Neural cell (in vitro differentiated cells): Measurements from ENCODE around the gene SH3RF2. TPM values are rescaled to one million over a fixed set of nuclear protein-coding genes. Genes with fewer than 3 reads are reported as not detected.

Experiments used
- H2AFZ ChIP-seq: fragments of 200-600, 300-800 bp; sonication (generic), shearing (Covaris generic); 2 replicates; pipeline ENCODE4 v1.6.0; 2014; ENCODE audit warnings: low read depth, mild to moderate bottlenecking, antibody characterized with exemption, low read length, moderate library complexity
- H3F3A ChIP-seq: fragments of 200-600 bp; shearing (Covaris generic); 2 replicates; pipeline ENCODE4 v1.6.1; 2016; ENCODE audit warnings: mild to moderate bottlenecking, moderate library complexity, mixed read lengths, antibody characterized with exemption, low read length; ENCODE audit not compliant: insufficient read depth, poor library complexity, severe bottlenecking
- H3K27ac ChIP-seq: fragments of 200-600, 300-800 bp; sonication (generic), shearing (Covaris generic); 2 replicates; pipeline ENCODE4 v1.5.1; 2014; ENCODE audit warnings: mild to moderate bottlenecking, low read length, moderate library complexity
- H3K27me3 ChIP-seq: fragments of 300-800, 200-600 bp; sonication (generic), shearing (Covaris generic); 2 replicates; pipeline ENCODE4 v1.6.0; 2014; ENCODE audit warnings: mild to moderate bottlenecking, low read depth, low read length, moderate library complexity; ENCODE audit not compliant: insufficient read depth
- H3K36me3 ChIP-seq: fragments of 300-800, 200-600 bp; sonication (generic), shearing (Covaris generic); 2 replicates; pipeline ENCODE4 v1.5.1; 2014; ENCODE audit warnings: mild to moderate bottlenecking, antibody characterized with exemption, low read length, moderate library complexity; ENCODE audit not compliant: insufficient read depth
- H3K4me2 ChIP-seq: fragments of 300-800, 200-600 bp; sonication (generic), shearing (Covaris generic); 2 replicates; pipeline ENCODE4 v1.6.0; 2014; ENCODE audit warnings: mild to moderate bottlenecking, low read length
- H3K4me3 ChIP-seq: fragments of 300-800, 200-600 bp; sonication (generic), shearing (Covaris generic); 2 replicates; pipeline ENCODE4 v1.5.1; 2014; ENCODE audit warnings: mild to moderate bottlenecking, low read length, moderate library complexity
- H3K79me2 ChIP-seq: fragments of 200-600 bp; shearing (Covaris generic); replicated peaks from 2 replicates; pipeline ENCODE4 v1.6.0; 2014; ENCODE audit warnings: mild to moderate bottlenecking, low read length, moderate library complexity; ENCODE audit not compliant: insufficient read depth
- H3K9ac ChIP-seq: fragments of 300-800, 200-600 bp; sonication (generic), shearing (Covaris generic); 2 replicates; pipeline ENCODE4 v1.6.1; 2016; ENCODE audit warnings: mild to moderate bottlenecking, low read length, mixed read lengths
- H3K9me2 ChIP-seq: fragments of 200-600 bp; shearing (Covaris generic); 2 replicates; pipeline ENCODE4 v1.6.1; 2016; ENCODE audit warnings: mild to moderate bottlenecking, low read length, mixed read lengths; ENCODE audit not compliant: insufficient read depth
- H3K9me3 ChIP-seq: fragments of 200-600, 300-800 bp; sonication (generic), shearing (Covaris generic); 2 replicates; pipeline ENCODE4 v1.6.1; 2016; ENCODE audit warnings: mild to moderate bottlenecking, mixed run types, low read length, moderate library complexity, mixed read lengths
- H4K20me1 ChIP-seq: fragments of 200-600 bp; shearing (Covaris generic); 2 replicates; pipeline ENCODE4 v1.6.1; 2016; ENCODE audit warnings: mild to moderate bottlenecking, mixed run types; ENCODE audit not compliant: insufficient read depth
- EP300 ChIP-seq: fragments of 450-650 bp; conservative IDR thresholded peaks from 2 replicates; pipeline ENCODE4 v1.6.1; 2014; ENCODE audit warnings: antibody characterized with exemption, mild to moderate bottlenecking, moderate library complexity; ENCODE audit not compliant: poor library complexity, severe bottlenecking
- EZH2 ChIP-seq: fragments of 200-600, 300-800 bp; shearing (Covaris generic), sonication (generic); IDR thresholded peaks from 2 replicates; pipeline ENCODE4 v1.6.1; 2014; ENCODE audit warnings: antibody characterized with exemption, low read length, borderline replicate concordance, mild to moderate bottlenecking; ENCODE audit not compliant: insufficient read depth, poor library complexity, severe bottlenecking
- MXI1 ChIP-seq: fragments of 450-650 bp; conservative IDR thresholded peaks from 2 replicates; pipeline ENCODE4 v1.6.1; 2014; ENCODE audit warnings: antibody characterized with exemption, mild to moderate bottlenecking; ENCODE audit not compliant: poor library complexity, severe bottlenecking
- POLR2AphosphoS5 ChIP-seq: IDR thresholded peaks from 2 replicates; pipeline ENCODE4 v1.6.1; 2012
- RAD21 ChIP-seq: fragments of 450-650 bp; conservative IDR thresholded peaks from 2 replicates; pipeline ENCODE4 v1.6.1; 2014; ENCODE audit warnings: antibody characterized with exemption, mild to moderate bottlenecking, moderate library complexity
- REST ChIP-seq: IDR thresholded peaks from 2 replicates; pipeline ENCODE4 v1.6.1; 2012; ENCODE audit warnings: borderline replicate concordance
- SMC3 ChIP-seq: fragments of 450-650 bp; conservative IDR thresholded peaks from 2 replicates; pipeline ENCODE4 v1.6.1; 2014; ENCODE audit warnings: antibody characterized with exemption, mild to moderate bottlenecking, moderate library complexity; ENCODE audit not compliant: poor library complexity
- TAF1 ChIP-seq: IDR thresholded peaks from 2 replicates; pipeline ENCODE4 v1.6.1; 2012; ENCODE audit warnings: low read depth
- polyA plus RNA-seq: library from polyadenylated mRNA; depleted of rRNA; stranded (reverse); fragments of >200 nt; gene quantifications from 2 replicates; pipeline ENCODE4 v1.2.3, GENCODE V29; 2014
- TF ChIP-seq, protein P1 (sequence below): fragments of 450-650 bp; IDR thresholded peaks from 2 replicates; pipeline ENCODE4 v1.5.1; 2014; ENCODE audit warnings: antibody characterized with exemption, mild to moderate bottlenecking, moderate library complexity; ENCODE audit not compliant: poor library complexity, severe bottlenecking

SH3RF2 gene
- polyA plus RNA-seq, 1 donor from 2014 or later: not detected

GRCh38 chr5:146048994-146049703 is 112.8 kb downstream of the SH3RF2 start:
- peak overlapping the region; percentile 17 for H3K27ac ChIP-seq
- no peaks in the 10 kb centered on the region for H3K9me3 ChIP-seq
- H3K9ac ChIP-seq: no peak overlapping the region
- no peak overlapping the region for H3K4me3 ChIP-seq
- no peak for TF ChIP-seq POLR2AphosphoS5
- TF ChIP-seq TAF1: no peak
- peak; percentile 95 for TF ChIP-seq RAD21
- TF ChIP-seq REST: no peak
- TF ChIP-seq SMC3: peak; percentile 94
- TF ChIP-seq, protein P1, sequence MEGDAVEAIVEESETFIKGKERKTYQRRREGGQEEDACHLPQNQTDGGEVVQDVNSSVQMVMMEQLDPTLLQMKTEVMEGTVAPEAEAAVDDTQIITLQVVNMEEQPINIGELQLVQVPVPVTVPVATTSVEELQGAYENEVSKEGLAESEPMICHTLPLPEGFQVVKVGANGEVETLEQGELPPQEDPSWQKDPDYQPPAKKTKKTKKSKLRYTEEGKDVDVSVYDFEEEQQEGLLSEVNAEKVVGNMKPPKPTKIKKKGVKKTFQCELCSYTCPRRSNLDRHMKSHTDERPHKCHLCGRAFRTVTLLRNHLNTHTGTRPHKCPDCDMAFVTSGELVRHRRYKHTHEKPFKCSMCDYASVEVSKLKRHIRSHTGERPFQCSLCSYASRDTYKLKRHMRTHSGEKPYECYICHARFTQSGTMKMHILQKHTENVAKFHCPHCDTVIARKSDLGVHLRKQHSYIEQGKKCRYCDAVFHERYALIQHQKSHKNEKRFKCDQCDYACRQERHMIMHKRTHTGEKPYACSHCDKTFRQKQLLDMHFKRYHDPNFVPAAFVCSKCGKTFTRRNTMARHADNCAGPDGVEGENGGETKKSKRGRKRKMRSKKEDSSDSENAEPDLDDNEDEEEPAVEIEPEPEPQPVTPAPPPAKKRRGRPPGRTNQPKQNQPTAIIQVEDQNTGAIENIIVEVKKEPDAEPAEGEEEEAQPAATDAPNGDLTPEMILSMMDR: peak; percentile 91
- no peak for TF ChIP-seq EP300
- TF ChIP-seq EZH2: no peak
- no peak for TF ChIP-seq MXI1
- no peaks in the 10 kb centered on the region for H3K36me3 ChIP-seq
- H4K20me1 ChIP-seq: no peaks in the 10 kb centered on the region
- H3K79me2 ChIP-seq: no peaks in the 10 kb centered on the region
- no peaks in the 10 kb centered on the region for H3K9me2 ChIP-seq
- no peaks in the 10 kb centered on the region for H3F3A ChIP-seq
- no peak overlapping the region for H2AFZ ChIP-seq
- no peaks in the 10 kb centered on the region for H3K27me3 ChIP-seq
- H3K4me2 ChIP-seq: no peak overlapping the region

GRCh38 chr5:146049704-146050026 is 113.3 kb downstream of the SH3RF2 start:
- H3K79me2 ChIP-seq: no peaks in the 10 kb centered on the region
- no peak overlapping the region for H3K27ac ChIP-seq
- H2AFZ ChIP-seq: no peak overlapping the region
- no peak overlapping the region for H3K9ac ChIP-seq
- no peaks in the 10 kb centered on the region for H3K36me3 ChIP-seq
- H4K20me1 ChIP-seq: no peaks in the 10 kb centered on the region
- TF ChIP-seq EP300: no peak
- TF ChIP-seq SMC3: peak; percentile 55
- H3K4me2 ChIP-seq: no peak overlapping the region
- no peak overlapping the region for H3K4me3 ChIP-seq
- H3K9me2 ChIP-seq: no peaks in the 10 kb centered on the region
- H3K27me3 ChIP-seq: no peaks in the 10 kb centered on the region
- no peaks in the 10 kb centered on the region for H3K9me3 ChIP-seq
- no peaks in the 10 kb centered on the region for H3F3A ChIP-seq
